ENCODE results near the gene COL6A2. TPM values are rescaled to one million over a fixed set of nuclear protein-coding genes. Genes with fewer than 3 reads are reported as not detected.
A peak's percentile ranks its signal among the peaks of the same experiment; 100 is the strongest.

Gene COL6A2
- total RNA-seq, 2 donors from 2014 or later = 259 to 377 TPM

GRCh38 chr21:46049890-46050667 lies 47.8 kb upstream of the COL6A2 start:
- Histone ChIP-seq H3K27ac (ENCODE audit: low read depth, low read length) (no peak overlapping the region), H3K9ac (ENCODE audit: extremely low read depth, low read length, poor library complexity, severe bottlenecking) (no peak overlapping the region), H3K4me1 (ENCODE audit: control insufficient read depth, insufficient read depth, low read length) (peaks cover 9% of the 10 kb centered on the region), H3K36me3 (ENCODE audit: control insufficient read depth, insufficient read depth, low read length) (no peaks in the 10 kb centered on the region), H3K9me3 (ENCODE audit: control insufficient read depth, low read length) (no peaks in the 10 kb centered on the region), H3K27me3 (ENCODE audit: control insufficient read depth, insufficient read depth, low read length, poor library complexity, severe bottlenecking) (no peaks in the 10 kb centered on the region), H3K4me3 (ENCODE audit: low read length) (no peak overlapping the region)
- peaks cover 3% of the 10 kb centered on the region for H3K4me1 Mint-ChIP-seq
- 89 to 95% methylated on average over 15 to 33 of the region's 33 CpGs for whole genome bisulfite sequencing, 2 experiments (ENCODE audit: insufficient coverage in 1 of 2, insufficient read length in 1 of 2)
- DNase-seq = no peak
- H3K36me3 Mint-ChIP-seq (ENCODE audit: low read depth) = no peaks in the 10 kb centered on the region
- TF ChIP-seq CTCF (conservative IDR thresholded peaks at IDR 0.05) = no peak
- peaks cover 2% of the 10 kb centered on the region for H3K9me3 Mint-ChIP-seq
- H3K27ac Mint-ChIP-seq = peak overlapping the region; percentile 65
- peaks cover 2% of the 10 kb centered on the region for H3K27me3 Mint-ChIP-seq (ENCODE audit: insufficient read depth)
- H3K4me3 Mint-ChIP-seq = no peak overlapping the region

DNA sequence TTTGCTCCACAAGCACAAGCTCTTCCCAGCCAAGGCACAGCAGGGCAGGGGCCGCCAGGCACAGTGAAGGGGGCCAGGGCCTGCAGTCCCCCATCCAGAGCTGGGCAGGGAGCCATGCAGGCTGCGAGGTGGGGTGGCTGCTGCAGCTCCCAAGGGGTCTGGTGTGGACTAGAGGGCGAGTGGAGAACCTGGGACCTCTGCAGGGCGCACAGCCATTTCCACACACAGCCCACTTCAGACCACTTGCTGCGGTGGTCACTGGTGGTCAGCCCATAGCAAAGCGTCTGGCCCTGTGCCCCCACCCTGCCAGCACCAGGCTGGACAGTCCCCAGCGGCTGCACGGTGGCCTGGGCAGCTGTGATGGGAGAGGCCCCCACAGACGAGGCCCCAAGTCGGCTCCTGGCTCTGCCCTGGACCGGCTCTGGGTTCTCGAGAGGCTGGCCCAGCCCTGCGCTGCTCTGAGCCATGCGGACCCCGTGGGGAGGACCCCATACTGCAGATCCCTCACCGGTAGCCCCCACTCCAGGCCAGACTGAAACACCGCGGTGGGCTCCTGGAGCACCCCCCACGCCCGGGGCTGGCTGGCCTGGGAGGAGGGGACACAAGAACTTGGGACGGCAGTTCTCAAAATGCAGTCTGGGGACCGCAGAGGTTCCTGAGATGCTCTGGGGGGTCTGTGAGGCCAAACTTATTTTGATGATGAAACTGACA lies 47.1 kb upstream of the COL6A2 start:
- Histone ChIP-seq H3K27ac (ENCODE audit: low read depth, low read length) (no peak overlapping the region), H3K9ac (ENCODE audit: extremely low read depth, low read length, poor library complexity, severe bottlenecking) (no peak overlapping the region), H3K36me3 (ENCODE audit: control insufficient read depth, insufficient read depth, low read length) (no peaks in the 10 kb centered on the region), H3K9me3 (ENCODE audit: control insufficient read depth, low read length) (no peaks in the 10 kb centered on the region), H3K27me3 (ENCODE audit: control insufficient read depth, insufficient read depth, low read length, poor library complexity, severe bottlenecking) (no peaks in the 10 kb centered on the region), H3K4me3 (ENCODE audit: low read length) (no peak overlapping the region), H3K4me1 (ENCODE audit: control insufficient read depth, insufficient read depth, low read length) (peaks cover 9% of the 10 kb centered on the region)
- Mint-ChIP-seq H3K27ac (no peak overlapping the region), H3K27me3 (ENCODE audit: insufficient read depth) (peaks cover 2% of the 10 kb centered on the region), H3K4me1 (peaks cover 3% of the 10 kb centered on the region), H3K9me3 (peaks cover 2% of the 10 kb centered on the region), H3K4me3 (no peak overlapping the region), H3K36me3 (ENCODE audit: low read depth) (no peaks in the 10 kb centered on the region)
- no peak for TF ChIP-seq CTCF (conservative IDR thresholded peaks at IDR 0.05)
- 93 to 96% methylated on average over 13 to 22 of the region's 22 CpGs for WGBS, 2 experiments (ENCODE audit: insufficient coverage in 1 of 2, insufficient read length in 1 of 2)
- peak; percentile 32 for DNase-seq

GRCh38 chr21:46051379-46051770 lies 46.5 kb upstream of the COL6A2 start:
- Histone ChIP-seq H3K9me3 (ENCODE audit: control insufficient read depth, low read length) (no peaks in the 10 kb centered on the region), H3K27ac (ENCODE audit: low read depth, low read length) (no peak overlapping the region), H3K9ac (ENCODE audit: extremely low read depth, low read length, poor library complexity, severe bottlenecking) (no peak overlapping the region), H3K4me3 (ENCODE audit: low read length) (no peak overlapping the region), H3K27me3 (ENCODE audit: control insufficient read depth, insufficient read depth, low read length, poor library complexity, severe bottlenecking) (no peaks in the 10 kb centered on the region), H3K36me3 (ENCODE audit: control insufficient read depth, insufficient read depth, low read length) (no peaks in the 10 kb centered on the region), H3K4me1 (ENCODE audit: control insufficient read depth, insufficient read depth, low read length) (peaks cover 9% of the 10 kb centered on the region)
- H3K27me3 Mint-ChIP-seq (ENCODE audit: insufficient read depth) = peaks cover 2% of the 10 kb centered on the region
- no peak for DNase-seq
- 94% methylated on average over 16 of the region's 16 CpGs for WGBS, 2 experiments (ENCODE audit: insufficient coverage in 1 of 2, insufficient read length in 1 of 2)
- no peak overlapping the region for H3K4me3 Mint-ChIP-seq
- H3K27ac Mint-ChIP-seq = no peak overlapping the region
- peaks cover 3% of the 10 kb centered on the region for H3K4me1 Mint-ChIP-seq
- no peaks in the 10 kb centered on the region for H3K36me3 Mint-ChIP-seq (ENCODE audit: low read depth)
- no peak for TF ChIP-seq CTCF (conservative IDR thresholded peaks at IDR 0.05)
- H3K9me3 Mint-ChIP-seq = peaks cover 2% of the 10 kb centered on the region
